ENCODE results near the gene C12orf42. TPM values are rescaled to one million over a fixed set of nuclear protein-coding genes. Genes with fewer than 3 reads are reported as not detected.

C12orf42 gene
- total RNA-seq, 1 donor from 2014 or later = not detected

DNA sequence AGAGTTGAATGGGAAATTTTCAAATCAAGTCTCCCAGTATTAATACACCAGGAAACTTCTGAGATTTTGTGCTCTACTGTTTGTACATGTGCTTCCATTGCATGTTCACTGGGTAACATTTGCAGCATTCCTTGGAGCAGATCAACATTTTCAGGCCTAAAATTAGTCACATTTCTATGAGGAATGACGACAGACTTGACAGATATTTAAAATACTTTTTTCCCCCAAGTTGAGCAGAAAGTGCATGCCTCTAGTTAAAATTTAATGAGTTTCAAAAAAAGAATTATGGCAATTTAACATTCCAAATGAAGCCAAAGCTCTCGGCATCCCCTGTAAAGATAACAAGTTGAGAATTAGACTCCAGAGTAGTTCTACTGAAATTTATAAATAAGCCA, 72.3 kb downstream of the C12orf42 start:
- DNase-seq (ENCODE audit: low read depth) = no peak
- no peak for TF ChIP-seq CTCF (conservative IDR thresholded peaks at IDR 0.05; ENCODE audit: low read depth, low read length)
- no peak overlapping the region for H3K4me3 ChIP-seq (ENCODE audit: low read depth, low read length)

- no peak overlapping the region for H3K4me3 ChIP-seq (ENCODE audit: low read depth, low read length)
- no peak for DNase-seq (ENCODE audit: low read depth)
- TF ChIP-seq CTCF (conservative IDR thresholded peaks at IDR 0.05; ENCODE audit: low read depth, low read length) = no peak
Observed at GRCh38 chr12:103422746-103423515, 72.8 kb downstream of the C12orf42 start.

- no peak for DNase-seq (ENCODE audit: low read depth)
- TF ChIP-seq CTCF (conservative IDR thresholded peaks at IDR 0.05; ENCODE audit: low read depth, low read length) = no peak
- no peak overlapping the region for H3K4me3 ChIP-seq (ENCODE audit: low read depth, low read length)
Observed at GRCh38 chr12:103422328-103422727, 73.4 kb downstream of the C12orf42 start.

GRCh38 chr12:103421402-103421801, 74.4 kb downstream of the C12orf42 start:
- no peak for DNase-seq (ENCODE audit: low read depth)
- H3K4me3 ChIP-seq (ENCODE audit: low read depth, low read length) = no peak overlapping the region
- no peak for TF ChIP-seq CTCF (conservative IDR thresholded peaks at IDR 0.05; ENCODE audit: low read depth, low read length)

DNA sequence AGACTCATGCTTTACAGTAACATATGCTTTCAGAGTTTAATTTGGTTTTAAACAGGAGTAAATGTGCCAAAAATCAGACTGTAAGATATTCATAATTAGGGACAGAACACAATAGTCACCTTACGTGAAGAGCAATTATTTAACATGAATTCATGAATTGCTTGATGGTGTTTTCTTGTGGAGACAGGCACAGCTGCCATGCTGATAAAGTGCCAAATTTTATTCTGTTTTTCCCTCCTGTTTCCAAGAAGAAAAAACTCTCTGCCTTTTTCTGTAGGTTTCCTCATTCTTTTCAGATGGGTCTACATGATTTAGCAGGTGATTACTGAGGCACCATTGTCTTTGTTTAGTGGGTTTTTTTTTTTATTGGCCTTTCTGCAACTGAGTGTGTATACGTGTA, 80.1 kb downstream of the C12orf42 start:
- no peak for TF ChIP-seq CTCF (conservative IDR thresholded peaks at IDR 0.05; ENCODE audit: low read depth, low read length)
- no peak overlapping the region for H3K4me3 ChIP-seq (ENCODE audit: low read depth, low read length)
- DNase-seq (ENCODE audit: low read depth) = no peak

- no peak overlapping the region for H3K4me3 ChIP-seq (ENCODE audit: low read depth, low read length)
- TF ChIP-seq CTCF (conservative IDR thresholded peaks at IDR 0.05; ENCODE audit: low read depth, low read length) = peak; percentile 37
- peak; percentile 27 for DNase-seq (ENCODE audit: low read depth)
Observed at GRCh38 chr12:103401421-103401820, 94.3 kb downstream of the C12orf42 start.

DNA sequence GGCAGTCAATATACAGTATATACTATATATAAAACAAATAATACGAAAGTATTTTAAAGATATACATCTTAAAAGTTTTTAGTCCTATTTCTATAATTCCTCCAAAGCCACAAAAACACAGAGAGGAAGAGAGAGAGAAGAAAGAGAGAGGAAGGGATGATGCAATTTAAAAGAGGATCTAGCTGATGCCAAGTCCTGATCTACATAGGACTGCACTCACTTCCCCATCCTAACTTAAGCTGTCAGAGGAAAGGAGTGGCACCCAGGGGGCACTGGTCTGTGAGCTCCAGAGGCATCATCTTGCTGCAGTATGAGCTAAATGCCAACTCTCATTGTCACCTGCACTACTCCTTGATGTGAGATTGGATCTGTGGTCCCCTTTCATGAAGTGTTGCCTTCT, 95.8 kb downstream of the C12orf42 start:
- no peak for TF ChIP-seq CTCF (conservative IDR thresholded peaks at IDR 0.05; ENCODE audit: low read depth, low read length)
- DNase-seq (ENCODE audit: low read depth) = no peak
- H3K4me3 ChIP-seq (ENCODE audit: low read depth, low read length) = no peak overlapping the region
